Globus pallidus (tissue), 1 donor: ENCODE data around the gene SRSF5.
"Not testable (repeated sequence)": the region's sequence is repeated elsewhere in the genome, so short reads cannot be mapped to it uniquely, and the experiment has no call there.

Experiments used
- DNase-seq: peaks from one replicate; pipeline ENCODE4 v3.0.0-alpha.2; 2015; ENCODE audit warnings: low spot score

SRSF5 gene

DNA sequence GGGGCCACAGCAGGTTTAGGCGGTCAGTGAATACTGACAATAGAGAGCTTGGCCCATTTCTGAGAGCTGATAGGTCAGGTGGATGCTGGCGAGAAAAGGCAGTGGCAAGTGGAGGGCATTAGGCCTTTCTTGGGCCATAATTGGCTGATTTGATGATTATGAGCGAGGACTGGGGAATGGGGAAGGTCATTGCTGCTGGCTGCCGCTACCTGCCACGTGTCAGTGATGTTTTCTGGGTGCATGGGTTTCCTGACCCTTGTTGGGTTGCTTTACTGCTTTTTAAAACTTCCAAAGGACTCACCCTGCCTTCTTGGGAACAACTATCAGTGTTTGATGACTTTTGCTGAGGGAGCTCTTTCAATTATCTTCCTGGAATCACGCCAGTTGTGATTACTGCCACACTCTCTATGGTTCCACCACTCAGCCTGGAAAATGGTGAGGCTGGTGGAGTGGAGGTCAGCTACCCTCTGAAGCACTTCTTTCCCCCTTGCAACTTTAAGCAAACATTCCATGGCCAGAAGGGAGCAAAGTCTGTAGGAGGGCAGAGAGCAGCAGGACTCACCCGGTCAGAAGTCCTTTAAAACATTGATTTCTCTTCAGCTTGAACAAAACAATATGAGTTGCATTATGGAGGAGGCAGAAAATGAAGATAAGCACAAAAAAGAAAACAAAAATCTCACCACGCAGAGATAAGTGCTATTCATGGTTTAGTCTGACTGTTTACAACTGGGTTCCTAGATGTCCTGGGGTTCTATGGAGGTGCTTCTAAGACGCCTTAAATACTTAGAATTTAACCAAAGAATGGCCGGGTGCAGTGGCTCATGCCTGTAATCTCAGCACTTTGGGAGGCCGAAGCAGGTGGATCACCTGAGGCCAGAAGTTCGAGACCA lies 42.2 kb downstream of the SRSF5 start:
- DNase-seq: no peak

DNA sequence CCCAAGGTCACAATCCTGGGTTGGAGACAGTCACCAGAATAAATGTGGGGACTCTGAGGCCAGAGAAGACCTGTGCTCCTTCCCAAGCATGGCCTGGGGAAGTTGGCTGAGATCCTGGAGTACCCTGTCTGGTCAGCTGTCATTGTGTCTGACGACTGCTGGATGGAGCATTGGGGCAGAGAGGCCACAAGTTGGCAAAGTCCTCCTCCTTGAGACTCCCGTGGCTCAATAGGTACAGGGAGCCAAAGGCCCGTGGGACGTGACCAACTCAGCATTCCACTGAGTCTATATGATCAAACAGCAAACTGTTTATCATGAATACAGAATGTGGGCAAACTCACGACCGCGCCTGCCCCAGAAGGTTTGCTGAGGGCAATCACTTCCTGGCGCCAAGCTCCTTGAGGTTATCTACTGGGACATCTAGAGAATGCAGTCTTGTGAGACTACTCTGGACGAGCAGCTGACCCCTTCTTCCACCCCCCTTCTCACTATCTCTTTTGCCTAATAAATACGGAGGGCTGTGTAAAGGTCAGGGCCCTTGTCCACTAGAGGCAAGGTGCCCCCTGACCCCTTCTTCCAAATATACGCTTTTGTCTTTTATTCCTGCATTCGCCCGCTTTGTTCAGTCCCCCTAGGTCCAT lies 44.4 kb downstream of the SRSF5 start:
- no peak for DNase-seq

DNA sequence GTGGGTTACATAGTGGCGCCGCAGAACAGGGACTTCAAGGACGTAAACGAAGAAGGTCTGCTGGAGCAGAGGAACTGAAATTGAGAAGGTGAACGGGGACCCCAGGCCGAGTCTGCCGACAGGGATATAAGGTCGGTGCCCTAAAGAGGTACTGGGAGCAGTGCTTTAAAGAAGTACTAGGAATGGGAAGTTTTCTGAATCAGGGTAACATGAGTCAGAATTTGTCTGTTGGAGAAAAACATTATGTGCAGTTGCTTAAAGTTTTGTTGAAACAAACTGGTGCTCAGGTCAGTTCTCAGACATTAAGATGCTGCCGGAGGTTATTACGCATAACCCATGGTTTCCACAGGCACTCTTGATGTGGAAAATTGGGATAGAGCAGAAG lies 44.9 kb downstream of the SRSF5 start:
- DNase-seq: no peak

DNA sequence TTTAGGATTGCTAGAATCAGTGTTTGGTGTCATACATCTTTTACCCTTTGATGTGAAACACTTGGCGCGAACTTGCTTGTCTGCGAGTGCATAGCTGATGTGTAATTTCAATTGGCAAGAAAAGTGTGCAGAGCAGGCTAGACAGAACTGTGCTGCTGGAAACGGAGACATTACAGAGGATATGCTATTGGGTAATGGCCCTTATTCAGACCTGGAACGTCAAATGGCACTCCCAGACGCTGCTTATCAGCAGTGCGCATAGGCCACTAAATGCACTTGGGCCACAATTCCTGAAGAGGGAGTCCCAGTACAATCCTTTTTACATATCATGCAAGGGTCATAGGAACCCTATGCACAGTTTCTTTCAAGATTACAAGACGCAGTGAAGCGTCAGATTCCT lies 45.8 kb downstream of the SRSF5 start:
- no peak for DNase-seq

DNA sequence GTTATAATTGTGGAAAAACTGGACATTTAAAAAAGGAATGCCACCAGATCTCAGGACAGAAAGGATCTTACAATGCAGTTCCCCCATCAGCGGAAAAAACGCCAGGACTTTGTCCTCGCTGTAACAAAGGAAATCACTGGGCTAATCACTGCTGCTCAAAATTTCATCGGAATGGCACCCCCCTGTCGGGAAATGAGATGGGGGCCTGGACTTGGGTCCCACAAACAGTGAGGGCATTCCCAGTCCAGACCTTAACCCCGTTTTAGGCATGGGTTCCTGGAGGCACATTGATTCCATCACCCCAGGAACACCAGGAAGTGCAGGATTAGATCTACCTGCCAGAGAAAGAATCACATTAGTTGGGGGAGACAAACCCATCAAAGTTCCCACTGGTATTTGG lies 46.4 kb downstream of the SRSF5 start:
- DNase-seq: not testable (repeated sequence)

DNA sequence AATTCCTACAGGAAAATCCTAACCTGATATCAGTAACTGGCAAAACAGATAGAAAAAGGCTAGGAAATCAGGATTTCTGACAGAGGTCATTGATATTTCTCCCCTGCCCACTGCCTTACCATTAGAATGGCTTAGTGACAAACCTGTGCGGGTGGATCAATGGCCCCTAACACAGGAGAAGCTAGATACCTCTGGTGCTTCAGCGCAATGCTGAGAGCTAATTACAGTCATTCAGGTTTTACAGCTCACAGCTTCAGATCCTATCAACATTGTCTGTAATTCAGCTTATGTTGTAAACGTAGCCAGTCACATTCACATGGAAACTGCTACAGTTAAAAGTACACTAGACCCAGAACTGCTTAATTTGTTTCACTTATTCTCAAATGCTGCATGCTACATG lies 47.5 kb downstream of the SRSF5 start:
- DNase-seq: no peak

DNA sequence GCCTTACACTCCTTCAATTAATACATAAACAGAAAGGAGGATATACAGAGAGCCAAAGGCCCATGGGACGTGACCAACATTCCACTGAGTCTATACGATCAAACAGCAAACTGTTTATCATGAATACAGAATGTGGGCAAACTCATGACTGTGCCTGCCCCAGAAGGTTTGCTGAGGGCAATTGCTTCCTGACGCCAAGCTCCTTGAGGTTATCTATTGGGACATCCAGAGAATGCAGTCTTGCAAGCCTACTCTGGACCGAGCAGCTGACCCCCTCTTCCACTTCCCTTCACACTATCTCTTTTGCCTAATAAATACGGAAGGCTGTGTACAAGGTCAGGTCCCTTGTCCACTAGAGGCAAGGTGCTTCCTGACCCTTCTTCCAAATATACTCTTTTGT lies 48.6 kb downstream of the SRSF5 start:
- DNase-seq: no peak

DNA sequence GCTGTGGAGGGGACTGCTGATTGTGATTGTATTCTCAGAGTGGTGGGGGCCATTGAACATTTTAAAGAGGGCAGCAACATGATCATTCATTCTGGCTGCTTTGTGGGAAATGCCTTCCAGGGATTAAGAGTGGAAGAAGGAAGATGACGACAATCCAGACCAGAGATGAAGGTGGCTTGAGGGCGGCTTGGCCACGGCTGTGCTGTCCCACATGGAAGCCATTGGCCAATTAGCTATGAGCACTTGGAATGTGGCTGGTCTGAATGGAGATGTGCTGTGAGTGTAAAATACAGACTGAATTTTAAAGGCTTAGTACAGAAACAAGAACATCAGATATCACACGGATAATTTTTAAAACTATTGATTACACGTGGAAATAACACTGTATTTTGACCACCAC lies 49.3 kb downstream of the SRSF5 start:
- no peak for DNase-seq

DNA sequence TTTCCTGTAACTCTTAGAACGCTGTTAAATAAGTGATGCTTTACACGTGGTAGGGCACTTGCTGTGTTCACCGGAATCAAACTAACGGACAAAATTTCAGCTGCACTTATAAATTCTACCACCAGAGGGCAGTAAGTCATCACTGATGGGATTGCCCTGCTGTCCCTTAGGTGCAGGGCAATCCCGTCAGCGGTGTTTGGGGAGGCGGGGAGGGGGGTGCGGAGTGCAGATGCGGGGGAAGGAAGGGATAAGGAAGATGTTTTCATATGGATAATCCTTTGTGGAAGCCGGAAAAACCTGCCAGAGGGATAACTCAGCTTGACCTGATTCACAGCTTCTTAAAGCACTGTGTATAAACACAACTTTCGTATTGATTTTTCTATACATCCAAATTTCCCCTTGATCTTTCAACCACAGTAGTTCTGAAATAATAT lies 51.8 kb downstream of the SRSF5 start:
- peak; percentile 45 for DNase-seq

DNA sequence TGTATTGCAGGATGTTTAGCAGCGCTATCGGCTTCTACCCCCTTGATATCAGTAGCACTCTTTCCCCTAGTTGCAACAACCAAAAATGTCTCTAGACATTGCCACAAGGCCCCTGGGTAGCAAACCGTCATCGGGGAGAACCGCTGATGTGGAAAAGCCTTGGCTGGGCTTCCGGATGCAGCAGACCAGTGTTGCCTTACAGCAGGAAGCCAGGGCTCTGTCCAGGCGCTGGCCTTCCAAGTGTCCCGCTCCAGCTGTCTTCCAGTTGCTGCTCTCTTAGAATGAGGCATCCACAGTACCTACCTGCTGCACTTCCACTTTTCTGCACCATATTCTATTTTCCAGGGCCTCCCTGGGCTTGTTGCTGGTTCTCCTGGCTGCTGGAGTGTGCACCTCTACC lies 52.7 kb downstream of the SRSF5 start:
- no peak for DNase-seq

DNA sequence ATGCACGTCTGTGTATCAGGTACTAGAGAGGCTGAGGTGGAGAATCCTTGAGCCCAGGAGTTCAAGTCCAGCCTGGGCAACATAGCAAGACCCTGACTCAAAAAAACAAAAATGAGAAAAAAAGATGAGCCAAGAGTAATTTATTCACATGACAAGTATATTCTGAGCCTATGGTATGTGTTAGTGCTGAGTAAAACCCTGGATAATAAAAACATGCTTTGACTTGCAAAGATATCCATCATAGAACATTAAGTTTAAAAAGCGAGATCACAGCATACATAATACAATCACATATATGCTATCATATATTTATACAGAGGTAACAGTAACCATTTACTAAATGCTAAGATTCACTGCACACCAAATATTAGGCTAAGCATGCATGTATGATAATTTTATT lies 54.0 kb downstream of the SRSF5 start:
- no peak for DNase-seq
